DMS53 treated with DMSO at 0.1 percent for 48 hours (cell line): ENCODE measurements around the gene HOXD8.
A peak's percentile ranks its signal among the peaks of the same experiment; 100 is the strongest.

Source experiments
- DNase-seq: peaks from one replicate; lab custom pipeline; 2025; ENCODE audit not compliant: unreplicated experiment; lab: John Stamatoyannopoulos, UW

The HOXD8 gene

DNA sequence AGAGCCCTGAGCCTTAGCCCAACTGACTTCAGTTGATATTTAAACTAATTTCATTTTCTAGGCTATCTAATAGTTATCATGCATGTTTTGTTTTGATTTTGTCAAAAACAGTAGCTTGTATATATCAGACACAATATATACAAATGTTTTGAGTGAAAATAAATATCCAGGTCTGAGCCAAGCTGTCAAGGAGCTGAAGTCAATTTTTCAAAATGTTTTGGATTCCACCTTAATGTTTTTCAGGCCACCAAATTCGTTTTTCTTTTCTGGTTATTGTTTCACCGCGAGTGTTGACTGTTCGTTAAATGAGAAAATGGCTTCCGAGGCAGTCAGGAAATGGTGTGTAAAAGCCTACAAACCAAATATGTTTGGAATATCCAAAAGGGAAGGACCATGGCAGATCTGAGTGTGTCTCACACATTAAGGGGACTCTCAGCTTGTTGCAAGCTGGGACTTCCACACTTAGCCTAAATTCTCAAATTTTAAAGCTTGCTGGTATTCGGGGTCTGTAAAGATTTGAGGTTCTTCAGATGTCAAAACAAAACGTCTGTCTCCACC, 27.1 kb upstream of the HOXD8 start:
- DNase-seq, result no peak

DNA sequence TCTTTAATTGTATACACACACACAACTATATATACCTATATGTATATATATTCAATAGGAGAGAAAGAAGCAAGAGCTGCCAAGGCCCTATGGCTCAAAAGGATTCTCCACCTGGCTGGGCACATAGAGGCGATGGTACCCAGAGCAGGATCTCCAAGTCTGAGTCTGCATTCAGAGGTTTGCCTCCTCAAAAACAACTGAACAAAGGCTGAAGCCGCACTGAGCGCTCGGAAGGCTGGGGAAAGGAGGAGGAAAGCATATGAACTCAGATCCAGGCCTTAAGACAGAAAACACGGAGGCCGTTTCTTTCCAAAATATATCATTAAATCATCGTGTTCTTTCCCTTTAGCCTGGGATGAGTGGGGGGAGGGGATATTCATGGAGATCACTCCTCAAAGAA, 26.3 kb upstream of the HOXD8 start:
- DNase-seq, result no peak

DNA sequence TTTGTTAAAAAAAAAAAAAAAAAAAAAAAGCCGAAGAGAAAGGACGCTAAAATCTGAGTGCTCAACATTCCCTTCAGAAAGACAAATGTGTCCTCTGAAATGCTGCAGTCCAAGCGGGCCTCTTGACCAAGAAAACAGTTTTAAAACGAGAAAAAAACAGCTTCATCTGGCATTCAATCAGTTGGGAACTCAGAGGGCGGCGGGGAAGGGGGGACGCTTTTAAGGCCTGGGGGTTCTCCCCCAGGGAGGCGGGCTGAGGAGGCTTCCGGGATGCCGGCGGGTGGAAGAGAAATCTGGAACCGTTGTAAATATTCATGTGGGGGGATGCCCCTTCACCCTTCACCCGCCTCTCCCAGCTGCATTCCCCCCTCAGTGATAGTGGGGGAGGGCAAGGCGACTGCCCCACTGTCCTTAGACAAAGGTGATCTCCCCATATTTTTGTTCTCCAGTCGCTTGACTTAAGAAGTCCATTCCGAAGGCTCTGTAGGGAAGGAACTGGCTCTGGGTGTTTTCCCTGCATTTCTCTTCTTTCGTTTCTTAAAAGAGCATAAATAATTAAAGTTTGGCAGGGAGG, 25.7 kb upstream of the HOXD8 start:
- DNase-seq, result no peak

DNA sequence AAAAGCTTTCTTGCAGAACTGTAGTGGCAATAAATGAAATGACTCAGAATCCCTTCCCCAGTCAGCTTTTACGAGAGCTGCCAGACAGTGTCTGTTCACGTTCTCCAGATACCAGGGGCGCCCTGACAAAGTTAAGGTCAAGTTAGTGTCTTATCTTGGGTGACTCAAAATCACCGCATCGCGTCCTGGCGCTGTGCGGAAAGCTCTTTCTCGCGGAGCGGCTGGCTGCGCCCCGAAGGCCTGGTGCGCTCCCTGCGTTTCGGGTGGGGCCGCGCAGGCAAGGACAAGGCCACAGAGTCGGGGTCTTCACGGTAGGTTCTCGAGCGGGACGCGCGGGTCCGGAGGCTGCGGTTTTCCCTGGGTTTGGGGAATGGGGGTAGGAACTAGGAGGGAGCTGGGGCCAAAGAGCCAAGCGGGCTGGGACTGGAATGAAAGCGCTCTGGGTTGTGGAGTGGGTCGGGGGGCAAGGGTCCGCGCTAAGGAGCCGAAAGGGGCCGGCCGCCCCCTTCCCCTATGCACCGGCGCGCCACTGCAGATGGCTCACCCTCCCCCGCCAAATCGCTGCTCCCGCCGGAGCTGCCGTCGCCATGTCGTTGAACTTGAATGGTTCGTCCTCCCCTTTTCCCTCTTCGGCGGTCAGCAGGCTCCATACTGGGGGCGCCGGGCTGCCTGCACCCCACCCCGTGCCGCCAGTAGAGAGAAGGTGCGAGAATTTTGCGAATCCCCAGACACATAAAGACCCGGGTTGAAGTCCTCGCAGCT, 25.0 kb upstream of the HOXD8 start:
- DNase-seq, result no peak

DNA sequence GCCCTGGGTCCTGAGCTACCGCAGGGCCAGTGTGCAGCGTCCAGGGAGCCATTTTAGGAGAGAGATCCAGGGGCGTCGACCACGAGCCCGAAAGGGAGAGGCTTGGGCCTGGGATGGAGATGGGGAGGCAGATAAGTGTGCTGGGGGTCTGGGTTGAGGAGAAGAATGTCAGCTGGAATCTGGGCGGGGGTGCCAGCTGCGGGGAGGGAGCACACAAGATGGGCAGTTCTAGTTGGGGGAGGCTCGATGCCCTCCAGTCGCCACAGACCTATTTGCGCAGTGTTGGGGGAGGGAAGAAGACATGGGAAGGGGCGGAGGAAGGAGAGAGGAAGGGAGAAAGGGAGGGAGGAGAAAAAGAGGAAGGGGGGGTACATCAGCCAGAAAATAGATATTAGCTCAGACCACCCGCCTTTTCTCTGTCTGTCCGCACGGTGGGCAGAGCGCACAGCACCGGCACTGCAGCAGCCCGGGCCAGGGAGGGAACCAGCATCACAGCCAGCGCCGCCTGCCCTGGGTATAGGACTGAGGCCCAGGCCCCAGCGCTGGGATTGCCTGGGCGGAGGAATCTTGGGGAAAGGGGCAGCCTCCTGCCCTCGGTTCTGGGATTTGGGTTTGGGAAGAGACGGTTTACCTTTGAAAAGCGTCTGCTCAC, 24.3 kb upstream of the HOXD8 start:
- no peak for DNase-seq

DNA sequence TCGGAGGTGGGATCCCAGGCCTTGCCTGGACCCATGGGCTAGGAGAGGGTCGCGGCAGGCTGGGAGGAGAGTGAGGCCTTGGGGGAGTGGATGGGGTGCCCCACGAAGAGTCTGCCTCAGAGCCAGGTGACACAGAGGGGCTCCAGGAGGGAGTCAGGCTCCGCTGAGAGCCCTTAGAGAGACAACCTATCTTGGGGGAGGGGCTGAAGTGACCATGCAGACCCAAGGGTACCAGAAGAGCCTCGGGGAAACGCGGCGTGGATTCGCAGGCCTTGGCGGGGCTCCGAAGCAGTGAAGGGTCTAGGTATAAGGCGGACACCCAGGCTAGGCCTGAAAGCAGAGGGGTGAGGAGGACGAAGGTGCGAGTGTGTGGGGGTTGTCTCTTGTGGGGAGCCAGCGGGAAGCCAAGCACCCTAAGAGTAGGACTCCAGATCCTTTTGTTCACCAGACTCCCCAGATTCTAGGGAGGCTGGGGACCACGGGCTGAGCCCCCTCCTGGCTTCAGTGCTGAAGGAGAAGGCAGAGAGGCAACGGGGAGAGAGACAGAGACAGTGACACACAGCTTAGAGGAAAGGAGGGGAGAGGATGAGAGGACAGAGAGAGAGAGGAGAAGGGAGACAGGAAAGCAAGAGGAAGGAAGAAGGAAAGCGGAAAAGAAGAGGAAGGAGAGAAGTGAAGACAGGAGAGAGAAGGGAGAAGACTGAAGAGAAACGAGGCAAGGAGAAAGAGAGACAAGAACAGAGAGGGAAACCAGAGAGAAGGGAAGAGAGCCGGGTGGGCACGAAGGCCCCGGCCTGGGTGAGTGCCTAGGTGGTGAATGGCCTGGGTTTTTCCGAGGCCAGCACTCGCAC, 23.6 kb upstream of the HOXD8 start:
- DNase-seq, result no peak

DNA sequence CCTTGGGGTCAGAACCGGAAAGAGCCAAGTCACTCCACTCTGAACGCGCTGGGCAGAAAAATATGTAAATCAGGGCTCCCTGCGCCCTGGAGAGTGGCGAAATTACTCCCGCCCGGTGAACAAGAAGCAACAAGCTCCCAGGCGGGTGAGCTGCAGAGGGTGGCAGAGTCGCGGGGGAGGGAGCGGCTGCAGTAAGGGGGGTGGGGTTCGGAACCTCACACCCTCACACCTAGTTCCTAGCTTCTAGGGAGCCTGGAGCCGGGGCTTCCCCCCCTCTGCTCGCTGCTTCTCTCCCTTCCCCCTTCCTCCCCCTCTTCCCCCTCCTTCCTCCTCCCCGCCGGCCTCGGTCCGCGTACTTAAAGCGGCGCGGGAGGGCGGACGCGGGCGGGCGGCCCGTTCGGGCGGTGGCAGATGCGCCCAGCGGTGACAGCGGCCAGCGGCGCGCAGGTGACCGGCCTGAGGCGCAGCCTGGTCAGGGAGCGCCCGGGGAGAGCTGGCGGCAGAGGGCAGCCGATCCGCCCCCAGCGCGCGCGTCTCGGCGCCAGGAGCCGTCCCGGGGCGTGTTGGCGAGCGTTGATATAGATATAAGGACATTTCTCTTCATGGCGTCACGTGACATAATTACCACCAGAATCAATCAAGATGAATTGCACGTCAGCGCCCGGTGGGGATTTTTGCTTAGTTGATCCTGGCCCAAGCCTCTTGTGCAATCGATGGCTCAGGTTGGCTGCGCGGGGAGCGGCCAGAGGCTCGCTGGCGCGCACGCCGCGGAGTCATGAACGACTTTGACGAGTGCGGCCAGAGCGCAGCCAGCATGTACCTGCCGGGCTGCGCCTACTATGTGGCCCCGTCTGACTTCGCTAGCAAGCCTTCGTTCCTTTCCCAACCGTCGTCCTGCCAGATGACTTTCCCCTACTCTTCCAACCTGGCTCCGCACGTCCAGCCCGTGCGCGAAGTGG, 22.6 kb upstream of the HOXD8 start, which contains the start of gene HOXD11:
TSS of gene HOXD11 (plus strand) at position 700 of the 959 bp plus-strand sequence. CDS start at position 776, 76 bp downstream.
- peak; percentile 65 for DNase-seq

DNA sequence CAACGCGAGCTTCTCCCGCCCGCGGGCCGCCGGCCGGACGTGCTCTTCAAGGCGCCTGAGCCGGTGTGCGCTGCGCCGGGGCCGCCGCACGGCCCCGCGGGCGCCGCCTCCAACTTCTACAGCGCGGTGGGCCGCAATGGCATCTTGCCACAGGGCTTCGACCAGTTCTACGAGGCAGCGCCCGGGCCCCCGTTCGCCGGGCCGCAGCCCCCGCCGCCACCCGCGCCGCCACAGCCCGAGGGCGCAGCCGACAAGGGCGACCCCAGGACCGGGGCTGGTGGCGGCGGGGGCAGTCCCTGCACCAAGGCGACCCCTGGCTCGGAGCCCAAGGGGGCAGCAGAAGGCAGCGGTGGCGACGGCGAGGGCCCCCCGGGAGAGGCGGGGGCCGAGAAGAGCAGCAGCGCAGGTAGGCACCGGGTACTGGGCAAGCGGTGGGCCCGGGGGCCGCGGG, 21.7 kb upstream of the HOXD8 start:
- DNase-seq, result no peak

DNA sequence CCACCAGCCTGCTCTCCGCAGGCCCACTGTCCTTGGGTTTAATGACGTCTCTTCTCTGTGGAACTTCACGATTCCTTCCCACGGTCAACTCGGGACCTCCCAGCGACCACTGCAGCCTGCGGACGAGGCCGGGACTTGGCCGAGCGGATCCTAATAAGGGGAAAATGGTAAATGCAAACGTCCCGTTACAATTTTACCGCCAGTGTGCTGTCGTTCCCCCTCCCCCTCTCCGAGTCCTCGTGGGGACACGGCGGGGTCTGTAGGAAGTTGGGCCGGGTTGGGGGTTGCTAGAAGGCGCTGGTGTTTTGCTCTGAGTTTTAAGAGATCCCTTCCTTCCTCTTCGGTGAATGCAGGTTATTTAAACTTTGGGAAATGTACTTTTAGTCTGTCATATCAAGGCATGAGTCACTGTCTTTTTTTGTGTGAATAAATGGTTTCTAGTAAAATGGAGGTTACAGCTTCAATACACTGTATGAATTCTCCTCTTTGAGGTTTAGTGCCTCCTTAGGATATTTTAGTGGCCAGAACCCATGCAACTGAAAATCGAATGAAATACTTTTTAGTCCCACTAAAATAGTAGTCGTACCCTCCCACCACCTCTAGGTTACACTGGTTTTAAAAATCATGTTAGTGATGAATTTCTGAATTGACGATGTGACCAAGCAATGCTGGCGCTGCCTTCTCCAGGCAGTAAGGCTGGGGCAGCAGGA, 20.2 kb upstream of the HOXD8 start:
- no peak for DNase-seq

DNA sequence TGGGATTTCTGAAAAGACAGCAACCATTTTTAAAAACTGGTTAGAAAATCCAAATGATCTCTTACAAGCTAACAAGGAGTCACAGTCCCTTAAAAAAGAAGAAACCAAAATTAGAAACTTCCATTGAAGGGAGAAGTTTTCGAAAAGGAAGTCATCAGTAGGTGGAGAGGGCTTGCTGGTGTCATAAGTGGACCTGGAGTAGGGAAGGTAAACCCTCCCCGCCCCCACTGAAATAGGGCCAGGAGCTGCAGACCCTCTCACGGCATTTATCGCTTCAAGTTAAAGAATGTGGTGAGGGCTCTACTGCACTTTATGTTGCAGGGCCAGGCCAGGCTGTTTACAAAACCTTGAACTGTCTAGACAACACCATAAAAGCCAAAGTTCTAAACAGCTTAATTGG, 19.6 kb upstream of the HOXD8 start:
- no peak for DNase-seq

DNA sequence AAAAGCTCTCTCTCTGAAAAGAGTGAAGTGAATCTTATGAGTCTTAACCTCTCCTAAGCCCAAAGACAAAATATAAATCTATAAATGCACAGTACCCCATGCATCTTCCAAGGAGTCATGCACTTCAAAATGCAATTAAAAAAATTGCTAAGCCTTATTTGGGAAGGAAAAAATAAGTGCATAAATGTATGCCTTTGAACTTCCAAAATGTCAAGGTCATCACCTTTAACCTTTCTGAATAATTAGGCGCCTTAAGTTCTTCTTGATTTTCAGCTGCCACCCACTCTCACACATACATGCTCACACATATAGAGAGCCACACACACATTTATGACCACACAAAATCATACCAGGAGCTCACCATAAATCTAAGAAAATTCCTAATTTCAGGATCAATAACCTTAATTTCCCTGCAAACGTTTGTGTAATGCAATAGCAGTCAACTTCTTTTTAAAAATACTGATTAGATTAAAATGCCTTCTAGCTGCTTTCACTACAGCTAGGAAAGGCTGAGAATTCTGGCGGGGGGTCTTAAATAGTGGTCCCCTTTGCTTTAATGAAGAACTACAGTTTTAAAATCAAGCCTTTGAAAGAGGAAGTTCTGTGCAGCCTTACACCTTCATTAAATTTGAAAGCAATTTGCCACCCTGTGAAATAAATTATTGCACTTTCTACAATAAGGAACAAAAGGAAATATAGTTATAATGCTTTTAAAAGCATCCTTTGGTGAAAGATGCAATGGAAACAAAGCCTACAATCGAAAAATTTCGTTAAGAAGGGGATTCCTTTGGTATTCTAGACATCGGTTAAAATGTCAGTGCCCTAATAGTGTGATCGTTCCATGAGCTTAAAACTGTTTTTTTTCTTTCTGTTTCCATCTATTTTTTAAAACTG, 18.8 kb upstream of the HOXD8 start:
- no peak for DNase-seq

DNA sequence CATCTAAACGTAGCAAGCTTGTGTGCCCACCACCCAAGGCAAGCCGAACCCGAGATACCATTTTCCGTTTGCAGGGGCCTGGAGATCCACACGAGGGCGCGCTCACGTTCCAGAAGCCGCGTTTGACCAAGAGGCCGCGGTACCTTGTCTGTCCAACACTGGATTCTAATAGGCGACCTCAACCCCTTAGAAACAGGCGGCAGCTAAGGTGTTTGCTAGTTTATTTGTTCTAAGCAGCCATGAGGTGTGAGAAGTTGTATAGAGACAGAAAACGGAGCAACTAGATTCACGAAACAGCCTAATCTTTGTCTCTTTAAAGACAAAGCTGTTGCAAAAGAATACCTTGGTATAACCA, 18.2 kb upstream of the HOXD8 start:
- DNase-seq, result peak; percentile 80

DNA sequence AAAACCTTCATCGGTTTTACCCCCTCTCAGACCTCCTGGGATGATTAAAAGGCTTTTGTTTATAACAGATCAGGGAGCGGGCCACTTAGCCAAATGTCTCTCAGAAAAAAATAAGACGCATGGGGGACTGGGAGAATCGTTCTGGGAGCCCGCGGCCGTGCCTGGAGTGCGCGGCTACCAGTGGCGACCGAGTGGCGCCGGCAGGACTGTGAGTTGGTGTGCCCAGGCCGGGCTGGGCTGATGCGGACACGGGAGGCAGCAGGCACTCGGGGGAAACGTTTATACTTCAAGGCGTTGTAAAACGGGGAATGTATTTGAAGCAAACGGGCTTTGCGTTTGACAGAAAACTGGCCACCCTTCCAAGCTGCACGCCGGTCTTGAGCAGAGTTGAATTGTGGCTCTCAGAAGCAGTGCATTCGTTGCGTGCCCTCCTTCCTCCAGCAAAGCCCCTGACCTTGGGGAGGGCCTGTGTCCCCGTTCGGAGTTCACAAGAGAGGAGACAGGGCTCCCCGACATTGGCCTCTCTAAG, 17.6 kb upstream of the HOXD8 start:
- DNase-seq, result no peak

DNA sequence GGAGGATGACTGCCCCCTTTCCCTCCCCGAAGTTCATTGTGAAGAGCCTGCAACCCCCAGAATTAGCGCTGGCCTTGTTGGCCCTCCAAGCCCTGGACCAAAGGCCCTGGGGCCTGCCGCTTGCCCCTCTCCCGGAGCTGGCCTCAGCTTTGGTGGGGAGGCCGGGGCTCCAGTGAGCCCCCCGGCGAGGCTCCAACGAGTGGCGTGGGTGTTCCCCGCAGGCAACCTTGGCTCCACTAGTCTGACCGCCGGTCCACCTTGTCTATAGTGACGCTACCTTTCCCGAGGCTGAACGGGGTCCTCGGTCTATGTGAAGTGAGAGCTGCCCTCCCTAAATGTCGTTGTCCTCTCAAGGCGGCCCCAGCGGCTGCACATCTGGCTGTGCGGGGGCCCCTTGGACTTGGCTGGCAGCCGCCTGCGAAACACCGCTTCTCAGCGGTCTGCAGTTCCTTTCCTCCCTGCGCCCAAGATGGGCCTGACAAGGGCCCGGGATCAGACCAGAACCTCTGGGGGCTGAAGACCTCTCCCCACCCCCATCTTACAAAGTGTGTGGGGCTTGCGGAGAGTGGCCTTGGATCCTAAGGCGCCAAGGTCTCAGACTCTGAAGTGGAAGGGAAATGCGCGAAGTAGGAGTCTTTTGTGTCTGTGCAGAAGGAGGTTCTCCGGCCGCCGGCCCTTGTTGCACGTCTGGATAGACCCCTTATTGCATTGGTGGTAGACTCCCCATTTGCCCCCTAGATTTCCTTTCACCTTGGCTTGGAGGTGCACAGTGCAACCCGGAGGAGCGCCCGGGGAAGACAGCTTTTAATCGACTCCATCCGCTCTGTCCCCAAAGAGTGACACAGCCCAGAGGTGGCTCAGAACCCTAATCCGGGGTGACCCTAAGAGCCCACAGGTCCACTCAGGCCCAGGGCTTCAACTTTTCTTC, 16.9 kb upstream of the HOXD8 start:
- DNase-seq, result no peak

DNA sequence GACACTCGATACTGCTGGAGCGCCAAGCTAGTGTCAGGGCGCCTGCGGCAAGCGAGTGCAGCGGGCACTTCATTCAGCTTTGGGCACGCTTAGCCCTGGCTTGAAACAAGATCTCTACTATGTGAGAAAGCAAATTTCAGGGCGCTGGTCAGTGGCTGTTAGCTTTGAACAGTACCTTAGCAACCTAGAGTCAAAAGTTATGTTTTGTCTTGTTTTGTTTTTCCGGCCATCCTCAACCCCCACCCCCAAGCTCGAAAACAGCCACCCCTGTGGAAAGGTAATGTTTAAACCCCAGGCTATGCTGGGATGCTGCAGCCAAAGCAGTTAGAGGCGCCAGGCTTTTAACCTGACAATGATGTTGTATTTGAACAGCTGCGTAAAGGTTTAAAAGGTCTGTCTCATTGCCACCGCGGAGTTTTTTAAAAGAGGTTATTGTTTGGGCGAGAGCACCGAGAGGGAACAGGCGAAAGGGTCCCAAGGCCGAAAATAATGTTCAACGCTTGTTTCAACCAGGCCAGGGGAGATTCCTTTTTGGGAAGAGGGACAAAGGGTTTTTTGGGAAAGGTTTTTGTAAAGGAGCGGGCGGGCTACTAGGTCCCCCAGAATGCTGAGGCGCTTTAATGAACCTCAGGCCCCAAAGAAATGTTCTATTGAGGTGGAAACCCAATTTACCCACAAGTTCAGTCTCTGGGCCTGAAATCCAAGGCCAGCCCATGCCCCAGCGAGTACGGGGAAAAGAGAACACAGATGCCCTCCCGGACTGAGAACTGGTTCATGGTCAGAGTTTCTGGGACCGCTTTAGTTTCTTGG, 15.2 kb upstream of the HOXD8 start:
- DNase-seq, result peak; percentile 79

DNA sequence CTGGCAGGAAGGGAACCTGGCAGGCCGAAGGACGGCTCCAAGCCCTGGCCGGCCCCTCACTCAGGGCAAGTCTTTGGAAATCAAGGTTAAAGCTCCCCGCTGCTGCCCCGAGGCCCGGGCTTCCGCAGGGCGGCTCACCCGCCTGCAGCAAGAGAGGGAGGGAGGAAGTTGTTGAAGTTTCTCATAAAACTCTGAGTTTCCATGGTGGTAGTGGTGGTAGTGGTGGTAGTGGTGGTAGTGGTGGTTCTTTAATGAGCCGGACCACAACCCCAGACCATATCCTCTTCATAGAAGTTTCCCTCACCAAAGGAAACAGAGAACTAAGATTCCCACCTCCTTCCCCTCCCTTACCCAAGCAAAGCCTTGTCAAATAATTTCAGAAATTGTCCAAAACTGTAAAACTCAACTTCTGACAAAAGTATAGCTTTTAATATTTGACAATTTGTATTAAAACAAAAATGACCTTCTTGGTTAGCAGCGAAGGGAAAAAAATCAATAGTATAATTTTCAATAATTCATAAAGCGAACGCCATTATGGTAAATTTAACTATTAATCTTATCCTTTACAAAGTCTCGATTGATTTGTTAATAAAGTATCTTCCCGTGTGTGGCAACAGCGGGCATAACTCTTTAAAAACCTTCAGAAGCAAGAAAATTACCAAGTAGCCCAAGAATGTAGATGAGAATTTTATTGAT, 14.4 kb upstream of the HOXD8 start:
- DNase-seq, result no peak
